D341Med (cell line): ENCODE results near the gene PCDHGB1.
"Not testable (repeated sequence)": the region's sequence is repeated elsewhere in the genome, so short reads cannot be mapped to it uniquely, and the experiment has no call there.

Experiments used
- DNase-seq: peaks from one replicate; pipeline ENCODE4 v3.0.0; 2012; ENCODE audit warnings: low spot score

Gene PCDHGB1

GRCh38 chr5:141349917-141350619, at the start of gene PCDHGB1:
Gene PCDHGB1 (plus strand): TSS chr5:141350099. CDS start chr5:141350261, 162 bp downstream.
- peak; percentile 72 for DNase-seq

- no peak for DNase-seq
Observed at GRCh38 chr5:141303756-141304155, 46.1 kb upstream of the PCDHGB1 start, which contains the start of gene SLC25A2. Gene SLC25A2 (minus strand): TSS chr5:141304049. CDS start chr5:141303865, 184 bp downstream.

- DNase-seq, result no peak
Observed at GRCh38 chr5:141306630-141307029, 43.3 kb upstream of the PCDHGB1 start.

GRCh38 chr5:141313711-141314110, 36.2 kb upstream of the PCDHGB1 start:
- no peak for DNase-seq

GRCh38 chr5:141316963-141317362, 32.9 kb upstream of the PCDHGB1 start:
- DNase-seq, result not testable (repeated sequence)

GRCh38 chr5:141319202-141319601, 30.7 kb upstream of the PCDHGB1 start:
- DNase-seq, result no peak

- no peak for DNase-seq
Observed at GRCh38 chr5:141319699-141320098, 30.2 kb upstream of the PCDHGB1 start.

GRCh38 chr5:141320225-141321169, 29.4 kb upstream of the PCDHGB1 start, which contains the start of gene TAF7:
Gene TAF7 (minus strand): TSS chr5:141320784. CDS start chr5:141320044, 740 bp downstream.
- peak; percentile 96 for DNase-seq

GRCh38 chr5:141322261-141322660, 27.6 kb upstream of the PCDHGB1 start:
- no peak for DNase-seq

GRCh38 chr5:141326088-141326854, 23.6 kb upstream of the PCDHGB1 start:
- peak; percentile 66 for DNase-seq

- DNase-seq, result no peak
Observed at GRCh38 chr5:141328231-141328630, 21.7 kb upstream of the PCDHGB1 start.

- DNase-seq, result no peak
Observed at GRCh38 chr5:141330299-141331080, 19.4 kb upstream of the PCDHGB1 start, which contains the start of gene PCDHGA1. Gene PCDHGA1 (plus strand): TSS chr5:141330514.

GRCh38 chr5:141332571-141332970, 17.3 kb upstream of the PCDHGB1 start:
- not testable (repeated sequence) for DNase-seq

- no peak for DNase-seq
Observed at GRCh38 chr5:141338538-141339306, 11.2 kb upstream of the PCDHGB1 start, which contains the start of gene PCDHGA2. Gene PCDHGA2 (plus strand): TSS chr5:141338760.

GRCh38 chr5:141340781-141341354, 9.0 kb upstream of the PCDHGB1 start:
- not testable (repeated sequence) for DNase-seq

GRCh38 chr5:141342773-141343172, 7.1 kb upstream of the PCDHGB1 start:
- no peak for DNase-seq

- DNase-seq, result no peak
Observed at GRCh38 chr5:141343242-141343952, 6.5 kb upstream of the PCDHGB1 start, which contains the start of gene PCDHGA3. Gene PCDHGA3 (plus strand): TSS chr5:141343829. CDS start chr5:141344034, 205 bp downstream.

GRCh38 chr5:141343953-141344463, 5.9 kb upstream of the PCDHGB1 start:
- DNase-seq, result no peak

GRCh38 chr5:141345327-141345726, 4.6 kb upstream of the PCDHGB1 start:
- DNase-seq, result no peak
